HepG2 (cell line): ENCODE results near the gene GPR107.

Experiments used
- CHD4 ChIP-seq: fragments of 200-600 bp; sonication (generic); IDR thresholded peaks from 2 replicates; pipeline ENCODE4 v1.7.0; 2017; ENCODE audit warnings: mild to moderate bottlenecking, low read length, borderline replicate concordance
- CTCF ChIP-seq: sonication (generic); formaldehyde crosslinking; IDR thresholded peaks from 2 replicates; pipeline ENCODE4 v1.5.0; 2020; ENCODE audit warnings: mild to moderate bottlenecking, missing genetic modification reagents, moderate library complexity
- ETV6 ChIP-seq: sonication (generic); formaldehyde crosslinking; conservative IDR thresholded peaks from 2 replicates; pipeline ENCODE4 v1.4.0; 2020; ENCODE audit warnings: missing genetic modification reagents
- FOXK2 ChIP-seq: fragments of 450-650 bp; IDR thresholded peaks from 2 replicates; pipeline ENCODE4 v1.6.1; 2016
- GABPA ChIP-seq, 2 experiments: IDR thresholded peaks; 2 replicates each; pipeline ENCODE4 v1.6.1; 2011 to 2016; ENCODE audit warnings: low read depth in 2 of 2, low read length in 1 of 2, missing biosample characterization in 1 of 2, missing genetic modification characterization in 1 of 2
- THYN1 ChIP-seq: sonication (generic); formaldehyde crosslinking; IDR thresholded peaks from 2 replicates; pipeline ENCODE4 v1.8.1; 2023; ENCODE audit warnings: low read depth, mild to moderate bottlenecking, moderate library complexity, missing genetic modification reagents, borderline replicate concordance
- ZBTB43 ChIP-seq: sonication (generic); formaldehyde crosslinking; conservative IDR thresholded peaks from 2 replicates; pipeline ENCODE4 v1.4.0; 2020; ENCODE audit warnings: missing genetic modification reagents
- ZFP36 ChIP-seq: fragments of 150-350 bp; IDR thresholded peaks from 2 replicates; pipeline ENCODE4 v1.6.1; 2018; ENCODE audit warnings: borderline replicate concordance, low read length, low read depth; ENCODE audit not compliant: partially characterized antibody

GRCh38 chr9:130101915-130102314, 48.2 kb downstream of the GPR107 start:
- TF ChIP-seq FOXK2 (no peak), GABPA (IDR thresholded peaks at IDR 0.05; ENCODE audit: low read depth, low read length) (no peak), GABPA (CRISPR knock-in tag; IDR thresholded peaks at IDR 0.05; ENCODE audit: low read depth) (no peak), CTCF (CRISPR knock-in tag) (no peak), ZBTB43 (CRISPR knock-in tag) (no peak), THYN1 (CRISPR knock-in tag) (no peak), ETV6 (CRISPR knock-in tag) (no peak), CHD4 (no peak), ZFP36 (no peak)
